Ovary (tissue), 9 donors: ENCODE measurements around the gene STARD4. TPM values are rescaled to one million over a fixed set of nuclear protein-coding genes. Genes with fewer than 3 reads are reported as not detected.

Experiments
- DNase-seq, 5 donors: peaks; one replicate each; pipeline ENCODE4 v3.0.0-alpha.2; 2019 to 2020
- H3K27ac ChIP-seq, 2 donors: fragments of 200-600 bp; one replicate each; pipeline versions ENCODE4 v1.5.1 to v1.8.0; 2019 to 2022
- H3K27me3 ChIP-seq: fragments of 200-600 bp; one replicate; pipeline ENCODE4 v1.8.0; 2022
- H3K36me3 ChIP-seq: fragments of 200-600 bp; sonication (generic); one replicate; pipeline ENCODE4 v1.5.1; 2019
- H3K4me1 ChIP-seq: one replicate; pipeline ENCODE4 v1.8.1; 2013; ENCODE audit warnings: mild to moderate bottlenecking, moderate library complexity; ENCODE audit not compliant: insufficient read depth
- H3K4me3 ChIP-seq: fragments of 200-600 bp; sonication (generic); one replicate; pipeline ENCODE4 v1.5.1; 2017
- H3K9me3 ChIP-seq, 2 donors: fragments of 200-600 bp in 1 of 2; sonication (generic) in 1 of 2; one replicate each; pipeline versions ENCODE4 v1.5.1 to v1.8.1; 2013 to 2019; ENCODE audit warnings: mild to moderate bottlenecking in 1 of 2, moderate library complexity in 1 of 2
- CTCF ChIP-seq, 3 donors: fragments of 450-650 bp in 2 of 3; fragments of 200-600 bp in 1 of 3; IDR thresholded peaks; one replicate each; pipeline versions ENCODE4 v1.5.1 to v1.8.0; 2016 to 2022; ENCODE audit warnings: antibody characterized with exemption in 3 of 3, mild to moderate bottlenecking in 1 of 3
- EP300 ChIP-seq: sonication (generic); formaldehyde crosslinking; IDR thresholded peaks from one replicate; pipeline ENCODE4 v1.6.1; 2017; ENCODE audit warnings: antibody characterized with exemption
- POLR2A ChIP-seq: fragments of 450-650 bp; IDR thresholded peaks from one replicate; pipeline ENCODE4 v1.6.1; 2017; ENCODE audit warnings: antibody characterized with exemption, mild to moderate bottlenecking, moderate library complexity
- WGBS, 3 donors: extraction: QIAGEN DNeasy Blood & Tissue Kit in 1 of 3; methylation state at CpG; one replicate each; pipeline versions ENCODE4 v1.1.5 to v1.1.7; 2013 to 2017; 5-methylcytosine and 5-hydroxymethylcytosine counted together
- intact Hi-C, 4 donors: fragments of 100-400 bp; cut with DNase I; formaldehyde crosslinking; loops; one replicate each; pipeline versions ENCODE4 v1.11.0 to v1.15.1; 2022 to 2023
- polyA plus RNA-seq, 2 donors: library from polyadenylated mRNA; stranded (reverse); fragments of 200-250 nt in 1 of 2; fragments of 350-450 nt in 1 of 2; fragmentation: Illumina TruSeq in 1 of 2; extraction: RNeasy Lipid Tissue Mini Kit (QIAGEN cat#74804) in 1 of 2; gene quantifications; one replicate each; pipeline ENCODE4 v1.2.3, GENCODE V29; 2013 to 2014
- total RNA-seq, 7 donors: library from RNA; depleted of rRNA in 2 of 7; stranded (reverse); fragments of >200 nt in 2 of 7; fragmentation: NEBNext Ultra II Directional in 3 of 7; extraction: Animal tissue kit (Norgen Biotek cat#: 25700) in 3 of 7; gene quantifications; one replicate each; pipeline versions ENCODE4 v1.1.0 to v1.2.4, GENCODE V29; 2016 to 2023
- donor health status: DM: no; HTN: no; CAD: no; lungs with moderate emphysema.
- donor health status: DM: no; HTN: no; CAD: no.
- donor health status: Bipolar disorder and iron deficiency.
- donor health status: DM: yes; HTN: yes; CAD: no.
- donor health status: DM: no; HTN: no; CAD: no.
- donor health status: DM: yes; HTN: yes; CAD: no.

The STARD4 gene
- total and polyA plus RNA-seq, 9 donors, result 4.5 to 34.1 (median 7.8) TPM

- no peaks in the 10 kb centered on the region for H3K4me1 ChIP-seq
- no peak overlapping the region for H3K27ac ChIP-seq
- no peaks in the 10 kb centered on the region for H3K36me3 ChIP-seq
- WGBS, 3 donors, result 79 to 87% (median 85%) methylated on average over 3 of the region's 3 CpGs
- no peaks in the 10 kb centered on the region for H3K9me3 ChIP-seq
- TF ChIP-seq CTCF (IDR thresholded peaks at IDR 0.05) (no peak), POLR2A (no peak), EP300 (no peak)
- H3K4me3 ChIP-seq, result no peak overlapping the region
- intact Hi-C loops, result no loop called here
- H3K27me3 ChIP-seq, result no peaks in the 10 kb centered on the region
- DNase-seq, result no peak
Observed at GRCh38 chr5:111556501-111556900, 44.2 kb upstream of the STARD4 start.

- 87 to 97% (median 90%) methylated on average over 1 of the region's 1 CpG for WGBS, 3 donors
- H3K9me3 ChIP-seq, result no peaks in the 10 kb centered on the region
- intact Hi-C loops, result no loop called here
- no peaks in the 10 kb centered on the region for H3K27me3 ChIP-seq
- no peak for DNase-seq
- no peak overlapping the region for H3K4me3 ChIP-seq
- H3K27ac ChIP-seq, result no peak overlapping the region
- no peaks in the 10 kb centered on the region for H3K36me3 ChIP-seq
- TF ChIP-seq POLR2A, result no peak
- TF ChIP-seq EP300, result no peak
- no peak for TF ChIP-seq CTCF (IDR thresholded peaks at IDR 0.05)
- H3K4me1 ChIP-seq, result no peaks in the 10 kb centered on the region
Observed at GRCh38 chr5:111555760-111556159, 43.4 kb upstream of the STARD4 start.

GRCh38 chr5:111553868-111554267 is 41.5 kb upstream of the STARD4 start:
- 0 to 98% (median 55%) methylated on average over 1 of the region's 1 CpG for WGBS, 3 donors
- Histone ChIP-seq H3K4me1 (no peaks in the 10 kb centered on the region), H3K36me3 (no peaks in the 10 kb centered on the region), H3K4me3 (no peak overlapping the region), H3K9me3 (no peaks in the 10 kb centered on the region), H3K27ac (no peak overlapping the region), H3K27me3 (no peaks in the 10 kb centered on the region)
- intact Hi-C loops, result loop anchor here in 2 of 4 donors (5.0 kb wide), 1 partner anchor 593 kb away; no protein-coding TSS in a partner anchor
- no peak for TF ChIP-seq EP300
- no peak for TF ChIP-seq POLR2A
- TF ChIP-seq CTCF (IDR thresholded peaks at IDR 0.05), result no peak
- no peak for DNase-seq

GRCh38 chr5:111552896-111553295 is 40.6 kb upstream of the STARD4 start:
- H3K4me1 ChIP-seq, result no peaks in the 10 kb centered on the region
- 81 to 94% (median 92%) methylated on average over 1 of the region's 1 CpG for WGBS, 3 donors
- TF ChIP-seq POLR2A, result no peak
- TF ChIP-seq EP300, result no peak
- TF ChIP-seq CTCF (IDR thresholded peaks at IDR 0.05), result no peak
- no peak overlapping the region for H3K4me3 ChIP-seq
- H3K9me3 ChIP-seq, result no peaks in the 10 kb centered on the region
- no peak overlapping the region for H3K27ac ChIP-seq
- H3K36me3 ChIP-seq, result no peaks in the 10 kb centered on the region
- intact Hi-C loops, result loop anchor here in 2 of 4 donors (5.0 kb wide), 1 partner anchor 594 kb away; no protein-coding TSS in a partner anchor
- no peak for DNase-seq
- H3K27me3 ChIP-seq, result no peaks in the 10 kb centered on the region
